BE2C (cell line): ENCODE results near the gene USP35.

Experiments used
- DNase-seq: peaks from one replicate; pipeline ENCODE4 v3.0.0-alpha.2; 2020
- H3K27me3 ChIP-seq: fragments of 250-450 bp; sonication (Bioruptor Pico); 2 replicates; pipeline ENCODE4 v1.5.1; 2020; ENCODE audit warnings: mild to moderate bottlenecking
- H3K36me3 ChIP-seq: fragments of 250-450 bp; sonication (Bioruptor Pico); 2 replicates; pipeline ENCODE4 v1.5.1; 2020; ENCODE audit warnings: mild to moderate bottlenecking
- H3K4me1 ChIP-seq: fragments of 250-450 bp; sonication (Bioruptor Pico); 2 replicates; pipeline ENCODE4 v1.5.1; 2020
- H3K4me3 ChIP-seq: 2 replicates; pipeline ENCODE4 v1.5.1; 2011; ENCODE audit warnings: low read depth, low read length
- H3K9me3 ChIP-seq: fragments of 250-450 bp; sonication (Bioruptor Pico); 2 replicates; pipeline ENCODE4 v1.5.1; 2020
- CTCF ChIP-seq: IDR thresholded peaks from 2 replicates; pipeline ENCODE4 v1.5.1; 2012; ENCODE audit warnings: mild to moderate bottlenecking, low read depth, low read length

The USP35 gene

GRCh38 chr11:78149646-78150045, 39.1 kb upstream of the USP35 start:
- Histone ChIP-seq H3K9me3 (no peaks in the 10 kb centered on the region), H3K27me3 (no peaks in the 10 kb centered on the region), H3K4me3 (no peak overlapping the region), H3K4me1 (peaks cover 14% of the 10 kb centered on the region; the same call in 1 of the 2 replicates), H3K36me3 (no peaks in the 10 kb centered on the region)
- TF ChIP-seq CTCF: peak; percentile 45
- no peak for DNase-seq

- Histone ChIP-seq H3K9me3 (no peaks in the 10 kb centered on the region), H3K4me3 (no peak overlapping the region), H3K36me3 (no peaks in the 10 kb centered on the region), H3K4me1 (peaks cover 14% of the 10 kb centered on the region; the same call in 1 of the 2 replicates), H3K27me3 (no peaks in the 10 kb centered on the region)
- no peak for TF ChIP-seq CTCF
- no peak for DNase-seq
Measured at GRCh38 chr11:78150346-78150745, 38.4 kb upstream of the USP35 start.

DNA sequence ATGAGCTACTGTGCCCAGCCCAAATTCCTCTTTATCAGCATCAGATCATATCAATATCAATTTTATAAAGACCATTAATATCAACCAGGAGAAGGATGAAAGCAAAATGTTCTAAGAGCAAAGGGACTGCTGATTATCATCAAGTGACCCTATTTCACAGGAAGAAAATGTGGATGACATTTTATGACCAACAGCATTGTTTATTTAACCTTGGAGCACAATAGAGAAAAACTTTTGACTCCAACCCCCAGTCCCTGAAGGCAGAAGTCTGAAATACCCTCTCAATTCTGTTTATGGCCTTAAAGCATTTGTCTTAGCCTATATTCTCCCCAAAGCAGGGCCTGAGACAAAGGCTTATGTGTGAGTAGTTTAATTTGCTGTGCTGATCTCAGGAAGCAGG, 38.0 kb upstream of the USP35 start:
- no peak for TF ChIP-seq CTCF
- peaks cover 14% of the 10 kb centered on the region; the same call in 1 of the 2 replicates for H3K4me1 ChIP-seq
- H3K9me3 ChIP-seq: no peaks in the 10 kb centered on the region
- H3K27me3 ChIP-seq: no peaks in the 10 kb centered on the region
- DNase-seq: no peak
- H3K36me3 ChIP-seq: no peaks in the 10 kb centered on the region
- H3K4me3 ChIP-seq: no peak overlapping the region

DNA sequence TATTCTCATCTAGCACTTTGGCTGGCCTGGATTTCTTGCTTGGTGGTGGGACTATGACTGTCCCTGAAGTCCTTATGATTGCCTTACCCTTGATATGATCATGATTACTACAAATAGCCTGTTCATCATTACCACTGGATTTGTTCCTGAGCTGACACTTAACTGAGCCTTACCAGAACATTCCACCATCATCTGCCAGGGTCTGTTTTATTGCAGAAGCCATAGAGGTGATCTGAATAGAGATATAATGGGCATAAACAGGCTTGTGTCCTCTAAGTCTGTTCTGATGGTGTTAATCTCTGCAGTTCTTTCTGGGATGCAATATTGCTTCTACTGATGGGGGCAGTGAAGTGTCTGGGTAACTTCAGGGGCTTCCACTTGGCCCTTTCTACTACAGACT, 36.9 kb upstream of the USP35 start:
- H3K27me3 ChIP-seq: no peaks in the 10 kb centered on the region
- H3K36me3 ChIP-seq: no peaks in the 10 kb centered on the region
- DNase-seq: no peak
- TF ChIP-seq CTCF: no peak
- no peaks in the 10 kb centered on the region for H3K9me3 ChIP-seq
- H3K4me1 ChIP-seq: peaks cover 14% of the 10 kb centered on the region; the same call in 1 of the 2 replicates
- no peak overlapping the region for H3K4me3 ChIP-seq

DNA sequence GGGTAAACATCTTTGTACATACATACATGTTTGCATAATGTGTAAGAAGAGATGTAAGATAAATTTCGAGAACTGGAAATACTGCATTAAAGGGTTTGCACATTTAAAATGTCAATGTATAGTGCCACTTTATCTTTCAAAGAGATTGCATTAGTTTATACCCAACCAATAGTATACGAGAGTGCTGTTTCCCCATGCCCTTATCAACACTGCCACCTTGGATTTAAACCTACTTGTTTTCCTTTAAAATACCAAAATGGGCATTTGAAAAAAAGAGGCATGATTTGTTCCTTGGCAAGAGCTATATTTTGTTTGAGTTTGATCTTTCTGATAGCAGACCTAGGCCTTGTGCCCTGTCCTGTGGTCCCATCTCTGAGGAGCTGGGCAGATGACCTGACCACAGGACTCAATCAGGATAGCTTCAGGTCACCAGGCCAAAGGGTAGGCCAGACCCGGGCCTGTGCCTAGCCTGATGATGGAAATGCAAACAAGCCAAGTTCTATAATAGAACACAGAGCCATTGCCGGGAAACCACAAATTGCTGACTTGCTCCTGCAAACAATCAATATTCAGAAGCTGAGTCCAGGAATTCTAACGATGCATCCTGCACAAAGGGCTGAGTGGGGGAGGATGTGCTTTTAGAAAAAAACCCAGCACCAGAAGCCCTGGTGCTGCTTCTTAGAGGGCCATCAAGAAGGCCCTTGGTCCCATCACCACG, 32.4 kb upstream of the USP35 start:
- Histone ChIP-seq H3K4me3 (no peak overlapping the region), H3K9me3 (no peaks in the 10 kb centered on the region), H3K36me3 (no peaks in the 10 kb centered on the region), H3K27me3 (no peaks in the 10 kb centered on the region), H3K4me1 (peaks cover 8% of the 10 kb centered on the region; the same call in 1 of the 2 replicates)
- no peak for DNase-seq
- TF ChIP-seq CTCF: no peak

- Histone ChIP-seq H3K4me1 (peaks cover 11% of the 10 kb centered on the region), H3K4me3 (no peak overlapping the region), H3K9me3 (no peaks in the 10 kb centered on the region), H3K36me3 (no peaks in the 10 kb centered on the region), H3K27me3 (no peaks in the 10 kb centered on the region)
- no peak for DNase-seq
- TF ChIP-seq CTCF: no peak
Measured at GRCh38 chr11:78158987-78159652, 29.6 kb upstream of the USP35 start.
